Endometrium (tissue), 2 donors: ENCODE results near the gene FRY.
"Not testable (repeated sequence)": the region's sequence is repeated elsewhere in the genome, so short reads cannot be mapped to it uniquely, and the experiment has no call there.

ENCODE experiments used
- FAIRE-seq: peaks from 2 replicates; lab custom pipeline; 2012; peaks lifted over from hg19 to GRCh38; lab: Jason Lieb, UNC
- donor health status: control.
- donor health status: control.

Gene FRY

GRCh38 chr13:32041429-32041828, 9.9 kb downstream of the FRY start:
- FAIRE-seq, result no peak

GRCh38 chr13:32042551-32042950, 11.0 kb downstream of the FRY start:
- no peak for FAIRE-seq

GRCh38 chr13:32044446-32044845, 12.9 kb downstream of the FRY start:
- FAIRE-seq, result no peak

GRCh38 chr13:32045537-32045936, 14.0 kb downstream of the FRY start:
- no peak for FAIRE-seq

- no peak for FAIRE-seq
Observed at GRCh38 chr13:32045982-32046785, 14.6 kb downstream of the FRY start.

- FAIRE-seq, result no peak
Observed at GRCh38 chr13:32047088-32047487, 15.5 kb downstream of the FRY start.

GRCh38 chr13:32047793-32048192, 16.2 kb downstream of the FRY start:
- no peak for FAIRE-seq

- no peak for FAIRE-seq
Observed at GRCh38 chr13:32048816-32049215, 17.2 kb downstream of the FRY start.

- no peak for FAIRE-seq
Observed at GRCh38 chr13:32051156-32051555, 19.6 kb downstream of the FRY start.

- no peak for FAIRE-seq
Observed at GRCh38 chr13:32056316-32056715, 24.7 kb downstream of the FRY start.

- not testable (repeated sequence) for FAIRE-seq
Observed at GRCh38 chr13:32057325-32057724, 25.8 kb downstream of the FRY start.

GRCh38 chr13:32059511-32059984, 28.0 kb downstream of the FRY start:
- no peak for FAIRE-seq

- no peak for FAIRE-seq
Observed at GRCh38 chr13:32060401-32060878, 28.9 kb downstream of the FRY start.

GRCh38 chr13:32063619-32064233, 32.2 kb downstream of the FRY start:
- no peak for FAIRE-seq

- FAIRE-seq, result no peak
Observed at GRCh38 chr13:32067149-32067961, 35.8 kb downstream of the FRY start.

GRCh38 chr13:32068255-32068654, 36.7 kb downstream of the FRY start:
- FAIRE-seq, result no peak

- no peak for FAIRE-seq
Observed at GRCh38 chr13:32073180-32073864, 41.7 kb downstream of the FRY start.

- no peak for FAIRE-seq
Observed at GRCh38 chr13:32075170-32075851, 43.7 kb downstream of the FRY start.

GRCh38 chr13:32079587-32079986, 48.0 kb downstream of the FRY start:
- FAIRE-seq, result no peak

- no peak for FAIRE-seq
Observed at GRCh38 chr13:32080328-32080744, 48.8 kb downstream of the FRY start.

- FAIRE-seq, result no peak
Observed at GRCh38 chr13:32081591-32081990, 50.0 kb downstream of the FRY start.
